Spinal cord (tissue), 10 donors: Measurements from ENCODE around the gene HOXA10. TPM values are rescaled to one million over a fixed set of nuclear protein-coding genes. Genes with fewer than 3 reads are reported as not detected.

Experiments
- DNase-seq, 6 donors: peaks; one replicate each; pipeline versions ENCODE4 v3.0.0 to v3.0.0-alpha.2; 2013 to 2015; ENCODE audit warnings: low spot score in 6 of 6, low read depth in 4 of 6
- H3K27ac ChIP-seq: one replicate; pipeline ENCODE4 v1.5.1; 2013; ENCODE audit warnings: low read depth, low read length, control low read depth
- H3K27me3 ChIP-seq: one replicate; pipeline ENCODE4 v1.6.1; 2013; ENCODE audit warnings: low read length; ENCODE audit not compliant: control insufficient read depth, insufficient read depth
- H3K36me3 ChIP-seq: one replicate; pipeline ENCODE4 v1.6.1; 2013; ENCODE audit warnings: low read length; ENCODE audit not compliant: control insufficient read depth, insufficient read depth
- H3K4me1 ChIP-seq: one replicate; pipeline ENCODE4 v1.6.1; 2013; ENCODE audit warnings: low read length; ENCODE audit not compliant: control insufficient read depth, insufficient read depth
- H3K4me3 ChIP-seq: one replicate; pipeline ENCODE4 v1.5.1; 2013; ENCODE audit warnings: low read depth, low read length, control low read depth
- H3K9me3 ChIP-seq: one replicate; pipeline ENCODE4 v1.6.1; 2013; ENCODE audit warnings: low read length; ENCODE audit not compliant: control insufficient read depth, insufficient read depth
- WGBS: methylation state at CpG from one replicate; pipeline ENCODE4 v1.1.5; 2013; ENCODE audit warnings: missing lambda C conversion rate; ENCODE audit not compliant: insufficient coverage; 5-methylcytosine and 5-hydroxymethylcytosine counted together
- polyA plus RNA-seq, 2 donors: library from polyadenylated mRNA; unstranded; fragments of 120-200 nt; gene quantifications; one replicate each; pipeline ENCODE4 v1.2.1, GENCODE V29; 2013; ENCODE audit not compliant: insufficient read length in 2 of 2
- total RNA-seq, 2 donors: library from RNA; depleted of rRNA in 1 of 2; stranded (reverse); fragments of 120-200 nt in 1 of 2; fragments of >200 nt in 1 of 2; gene quantifications; one replicate each; pipeline versions ENCODE4 v1.2.3 to v1.2.4, GENCODE V29; 2013 to 2014
- donor health status: healthy.

The HOXA10 gene
- total and polyA plus RNA-seq, 4 donors, result 0.22 to 14.0 (median 0.78) TPM

- peaks cover 99% of the 10 kb centered on the region for H3K27me3 ChIP-seq
- H3K36me3 ChIP-seq, result no peaks in the 10 kb centered on the region
- WGBS, result 54% methylated on average over 7 of the region's 12 CpGs
- no peaks in the 10 kb centered on the region for H3K9me3 ChIP-seq
- peaks cover 71% of the 10 kb centered on the region for H3K4me1 ChIP-seq
- peak overlapping the region; percentile 85 for H3K27ac ChIP-seq
- H3K4me3 ChIP-seq, result no peak overlapping the region
- DNase-seq, result no peak
These were observed 6.6 kb upstream of the HOXA10 start for GRCh38 chr7:27180431-27181420.

- peaks cover 99% of the 10 kb centered on the region for H3K27me3 ChIP-seq
- peak overlapping the region; percentile 38 for H3K4me3 ChIP-seq
- H3K27ac ChIP-seq, result peak overlapping the region; percentile 85
- no peaks in the 10 kb centered on the region for H3K9me3 ChIP-seq
- DNase-seq, result peak in 2 of 6 donors; percentile 85 to 89
- no peaks in the 10 kb centered on the region for H3K36me3 ChIP-seq
- peaks cover 71% of the 10 kb centered on the region for H3K4me1 ChIP-seq
- WGBS, result 2% methylated on average over 42 of the region's 56 CpGs
These were observed 5.6 kb upstream of the HOXA10 start for GRCh38 chr7:27179503-27180430.

DNA sequence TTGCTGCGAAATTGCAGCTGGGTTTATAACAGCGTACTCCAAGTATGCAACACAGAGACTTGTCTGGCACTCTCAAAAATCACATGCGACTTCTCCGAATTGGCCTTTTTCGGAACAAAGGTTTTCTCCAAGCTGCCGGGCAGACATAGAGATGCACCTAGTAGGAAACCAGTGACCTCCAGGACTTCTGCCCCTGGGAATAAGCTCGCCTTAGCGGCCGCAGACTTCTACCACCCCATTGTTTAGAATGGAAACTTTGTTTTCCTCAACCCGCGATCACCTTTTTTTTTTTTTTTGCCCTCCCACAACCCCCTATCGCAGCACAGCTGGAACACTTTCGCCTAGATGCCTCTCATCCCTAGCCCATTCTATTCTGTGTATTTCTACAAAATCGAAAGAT is 4.9 kb upstream of the HOXA10 start:
- Histone ChIP-seq H3K27me3 (peaks cover 99% of the 10 kb centered on the region), H3K4me3 (peak overlapping the region; percentile 38), H3K36me3 (no peaks in the 10 kb centered on the region), H3K4me1 (peaks cover 72% of the 10 kb centered on the region), H3K9me3 (no peaks in the 10 kb centered on the region), H3K27ac (peak overlapping the region; percentile 85)
- DNase-seq, result no peak
- WGBS, result 23% methylated on average over 12 of the region's 14 CpGs

DNA sequence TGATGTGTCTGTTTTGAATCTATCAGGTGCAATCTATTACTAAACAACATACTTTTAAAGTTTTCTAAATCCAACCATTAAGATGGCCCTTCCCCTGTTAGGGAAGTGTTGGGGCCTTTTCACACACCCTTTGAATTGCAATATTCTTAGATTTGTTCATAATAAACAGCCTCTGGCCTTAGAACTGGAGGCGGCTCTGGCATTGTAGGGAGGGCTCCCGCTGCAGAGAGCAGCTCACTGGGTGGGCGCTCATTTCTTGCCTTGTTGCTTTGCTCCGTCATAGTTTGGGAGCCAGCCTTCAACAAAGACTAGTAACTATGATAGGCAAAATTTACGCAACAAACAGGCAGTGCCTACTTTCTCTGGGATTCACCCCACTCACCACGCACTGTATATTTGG is 4.2 kb upstream of the HOXA10 start:
- H3K4me3 ChIP-seq, result peak overlapping the region; percentile 38
- no peaks in the 10 kb centered on the region for H3K36me3 ChIP-seq
- peaks cover 92% of the 10 kb centered on the region for H3K27me3 ChIP-seq
- H3K4me1 ChIP-seq, result peaks cover 67% of the 10 kb centered on the region
- peak overlapping the region; percentile 85 for H3K27ac ChIP-seq
- no peaks in the 10 kb centered on the region for H3K9me3 ChIP-seq
- DNase-seq, result no peak
- WGBS, result 55% methylated on average over 3 of the region's 6 CpGs

DNA sequence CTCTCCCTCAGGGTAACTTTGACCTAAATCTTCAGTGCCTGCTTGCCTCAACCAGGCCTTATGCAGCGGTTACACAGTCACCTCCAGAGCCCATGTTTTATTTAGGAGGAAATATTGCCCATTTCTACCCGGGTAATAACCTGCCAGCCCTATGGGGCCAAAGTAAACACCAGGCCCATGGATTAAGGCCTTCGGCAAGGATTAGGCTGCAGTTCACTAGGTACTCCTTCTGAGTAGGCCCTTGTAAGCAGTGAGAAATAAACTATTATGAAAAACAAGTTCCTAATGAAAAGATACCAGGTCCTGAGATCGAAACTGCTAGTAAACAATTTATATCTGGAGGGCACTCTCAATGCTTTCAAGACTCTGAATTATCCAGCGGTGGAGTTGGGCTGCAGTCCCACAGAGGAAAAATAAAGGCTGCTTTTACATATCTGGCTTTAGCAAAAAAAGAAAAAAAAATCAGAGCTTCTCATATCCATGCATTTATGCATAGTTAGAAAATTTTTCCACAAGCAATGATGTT is 3.7 kb upstream of the HOXA10 start:
- Histone ChIP-seq H3K4me1 (peaks cover 65% of the 10 kb centered on the region), H3K4me3 (peak overlapping the region; percentile 38)

DNA sequence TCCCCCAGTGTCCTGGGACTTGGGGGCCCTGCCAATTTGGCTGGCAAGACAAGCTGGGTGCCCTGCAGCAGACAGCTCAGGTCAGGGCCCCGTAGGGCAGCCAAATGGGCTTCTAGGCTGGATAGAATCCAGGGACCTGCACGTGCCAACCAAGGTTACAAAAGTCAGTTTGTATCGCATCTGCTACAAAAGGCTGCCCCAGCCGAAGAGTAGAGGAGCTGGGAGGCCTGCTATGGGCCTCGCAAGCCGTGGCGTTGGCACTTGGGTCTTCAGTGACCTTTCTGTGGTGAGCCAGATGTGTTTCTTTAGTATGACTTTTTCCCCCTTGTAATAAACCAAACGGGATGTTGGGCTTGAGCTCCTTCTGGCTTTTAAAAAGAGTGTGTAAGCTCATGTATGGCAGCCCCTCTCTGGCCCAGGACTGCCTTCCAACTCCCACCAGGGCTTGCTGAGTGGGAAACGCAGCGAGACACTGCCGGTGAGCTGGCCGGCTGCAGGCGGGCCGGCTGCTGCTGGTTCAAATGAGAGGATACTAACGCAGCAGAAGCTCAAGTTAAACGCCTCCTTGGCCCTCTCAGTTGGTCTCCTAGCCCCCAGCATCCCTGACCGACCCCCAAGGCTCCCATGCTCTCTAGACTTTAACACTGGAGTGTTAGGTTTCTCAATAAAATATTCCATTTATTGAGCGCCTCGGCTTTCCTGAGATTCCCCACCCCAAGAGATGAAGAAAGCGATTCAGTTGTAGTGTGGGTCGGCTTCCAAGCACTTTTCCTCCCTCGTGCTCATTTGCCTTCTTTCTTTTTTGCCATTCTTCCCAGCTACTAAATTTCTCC is 3.1 kb upstream of the HOXA10 start:
- no peaks in the 10 kb centered on the region for H3K9me3 ChIP-seq
- no peak for DNase-seq
- peaks cover 68% of the 10 kb centered on the region for H3K4me1 ChIP-seq
- peak overlapping the region; percentile 38 for H3K4me3 ChIP-seq
- H3K27ac ChIP-seq, result peak overlapping the region; percentile 85
- WGBS, result 65% methylated on average over 14 of the region's 22 CpGs
- peaks cover 90% of the 10 kb centered on the region for H3K27me3 ChIP-seq
- peaks cover 6% of the 10 kb centered on the region for H3K36me3 ChIP-seq

More for the DNA sequence above, 3.7 kb upstream of the HOXA10 start:
- peaks cover 90% of the 10 kb centered on the region for H3K27me3 ChIP-seq
- DNase-seq, result no peak
- H3K27ac ChIP-seq, result peak overlapping the region; percentile 85
- no peaks in the 10 kb centered on the region for H3K9me3 ChIP-seq
- H3K36me3 ChIP-seq, result peaks cover under 1% of the 10 kb centered on the region
- 79% methylated on average over 2 of the region's 5 CpGs for WGBS

DNA sequence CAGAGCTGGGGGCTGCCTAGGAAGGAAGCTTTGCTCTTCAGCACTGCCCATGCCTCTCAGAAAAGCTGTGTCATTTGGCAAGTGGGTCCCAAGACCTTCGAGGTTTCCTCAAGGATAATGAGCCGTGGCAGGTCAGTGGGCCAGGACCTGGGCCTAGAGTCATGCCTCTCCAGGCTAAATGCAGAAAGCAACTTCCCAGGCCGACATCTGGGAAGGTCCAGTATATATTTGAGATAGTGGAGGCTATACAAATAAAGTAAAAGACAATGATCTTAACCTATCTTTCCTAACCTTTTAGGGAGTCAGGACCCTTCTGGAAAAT is 2.4 kb upstream of the HOXA10 start:
- peaks cover 90% of the 10 kb centered on the region for H3K27me3 ChIP-seq
- peaks cover 69% of the 10 kb centered on the region for H3K4me1 ChIP-seq
- 50% methylated on average over 2 of the region's 3 CpGs for WGBS
- peaks cover 9% of the 10 kb centered on the region for H3K36me3 ChIP-seq
- no peaks in the 10 kb centered on the region for H3K9me3 ChIP-seq
- H3K27ac ChIP-seq, result peak overlapping the region; percentile 85
- DNase-seq, result no peak
- peak overlapping the region; percentile 4 for H3K4me3 ChIP-seq

DNA sequence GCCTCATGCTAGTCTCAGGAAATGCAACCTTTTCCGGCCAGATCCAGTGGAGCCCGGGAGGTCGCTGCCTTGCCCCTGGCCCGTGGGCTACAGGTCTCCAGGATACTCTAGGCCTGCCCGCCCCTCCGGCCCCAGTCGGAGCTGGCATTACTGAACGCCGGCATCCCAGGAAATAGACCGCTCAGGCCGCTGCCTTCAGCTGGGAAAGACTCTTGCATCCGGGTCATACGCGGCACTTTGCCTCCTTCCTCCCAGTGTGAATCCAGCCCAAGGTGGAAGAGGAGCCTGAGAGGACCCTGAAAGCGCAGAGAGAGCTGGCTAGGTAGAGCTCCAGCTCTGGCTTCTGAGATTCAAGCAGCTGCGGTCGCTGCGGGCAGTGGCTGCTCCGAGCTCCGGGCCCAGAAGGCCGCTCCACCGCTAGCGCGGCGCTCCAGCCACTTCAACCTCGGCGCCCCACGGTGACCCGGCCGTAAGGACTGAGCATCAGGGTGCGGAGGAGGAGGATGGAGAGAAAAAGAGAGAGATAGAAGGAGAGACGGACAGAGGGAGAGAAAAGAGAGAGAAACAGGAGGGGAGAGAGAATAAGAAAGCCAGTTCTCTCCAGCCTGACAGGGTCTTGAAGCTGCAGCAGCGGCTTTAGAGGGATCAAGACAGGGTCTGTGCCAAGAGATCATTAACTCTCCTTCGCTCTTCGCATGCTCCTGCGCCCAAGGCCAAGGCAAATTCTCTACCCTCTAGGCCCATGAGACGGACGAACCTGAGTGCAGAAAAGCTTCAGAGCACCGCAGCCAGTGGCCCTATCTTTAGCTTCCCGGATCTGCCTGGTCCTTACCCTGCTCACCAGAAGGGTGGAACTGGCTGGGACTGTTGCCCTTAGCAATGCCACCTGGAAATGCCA is 1.8 kb upstream of the HOXA10 start:
- H3K27ac ChIP-seq, result peak overlapping the region; percentile 85
- peaks cover 12% of the 10 kb centered on the region for H3K36me3 ChIP-seq
- 46% methylated on average over 39 of the region's 40 CpGs for WGBS
- H3K4me1 ChIP-seq, result peaks cover 72% of the 10 kb centered on the region
- no peaks in the 10 kb centered on the region for H3K9me3 ChIP-seq
- peaks cover 92% of the 10 kb centered on the region for H3K27me3 ChIP-seq
- no peak for DNase-seq
- H3K4me3 ChIP-seq, result peak overlapping the region; percentile 4
